Neural progenitor cell (in vitro differentiated cells): ENCODE data around the gene WWC1.

Experiments
- CTCF ChIP-seq: fragments of 200-600 bp; sonication (generic); IDR thresholded peaks from 2 replicates; pipeline ENCODE4 v1.5.1; 2017; ENCODE audit warnings: antibody characterized with exemption, mild to moderate bottlenecking
- EZH2 ChIP-seq: fragments of 200-600 bp; sonication (generic); IDR thresholded peaks from 2 replicates; pipeline ENCODE4 v1.6.1; 2017; ENCODE audit warnings: antibody characterized with exemption, mild to moderate bottlenecking, moderate library complexity
- EZH2phosphoT487 ChIP-seq: fragments of 200-600 bp; sonication (generic); IDR thresholded peaks from 2 replicates; pipeline ENCODE4 v1.6.1; 2017; ENCODE audit warnings: antibody characterized with exemption

GRCh38 chr5:168329302-168329701 is 37.9 kb downstream of the WWC1 start:
- TF ChIP-seq CTCF (no peak), EZH2phosphoT487 (no peak), EZH2 (no peak)
